Epidermal melanocyte (primary cell): ENCODE data around the gene PTPA.
"Not testable (repeated sequence)": the region's sequence is repeated elsewhere in the genome, so short reads cannot be mapped to it uniquely, and the experiment has no call there.

Experiments
- DNase-seq: peaks from one replicate; pipeline ENCODE4 v3.0.0; 2011; ENCODE audit warnings: low spot score; ENCODE audit not compliant: insufficient read length

PTPA gene

GRCh38 chr9:129197045-129197444, 85.8 kb downstream of the PTPA start:
- not testable (repeated sequence) for DNase-seq

GRCh38 chr9:129197978-129198318, 86.7 kb downstream of the PTPA start:
- no peak for DNase-seq
